MM.1S (cell line): ENCODE data around the gene GFRA1.

ENCODE experiments used
- EZH2 ChIP-seq: fragments of 300-600 bp; sonication (generic); optimal IDR thresholded peaks from 2 replicates; pipeline ENCODE3; 2017; ENCODE audit warnings: low read depth, mild to moderate bottlenecking, antibody characterized with exemption, low read length, mixed read lengths
- EZH2phosphoT487 ChIP-seq: fragments of 300-600 bp; sonication (generic); IDR thresholded peaks from 2 replicates; pipeline ENCODE4 v1.6.1; 2018; ENCODE audit warnings: antibody characterized with exemption, low read length
- TF ChIP-seq, protein P1 (sequence below): fragments of 300-600 bp; sonication (generic); IDR thresholded peaks from 2 replicates; pipeline ENCODE4 v1.5.1; 2016; ENCODE audit warnings: antibody characterized with exemption, low read length, mixed read lengths

- TF ChIP-seq, protein P1, sequence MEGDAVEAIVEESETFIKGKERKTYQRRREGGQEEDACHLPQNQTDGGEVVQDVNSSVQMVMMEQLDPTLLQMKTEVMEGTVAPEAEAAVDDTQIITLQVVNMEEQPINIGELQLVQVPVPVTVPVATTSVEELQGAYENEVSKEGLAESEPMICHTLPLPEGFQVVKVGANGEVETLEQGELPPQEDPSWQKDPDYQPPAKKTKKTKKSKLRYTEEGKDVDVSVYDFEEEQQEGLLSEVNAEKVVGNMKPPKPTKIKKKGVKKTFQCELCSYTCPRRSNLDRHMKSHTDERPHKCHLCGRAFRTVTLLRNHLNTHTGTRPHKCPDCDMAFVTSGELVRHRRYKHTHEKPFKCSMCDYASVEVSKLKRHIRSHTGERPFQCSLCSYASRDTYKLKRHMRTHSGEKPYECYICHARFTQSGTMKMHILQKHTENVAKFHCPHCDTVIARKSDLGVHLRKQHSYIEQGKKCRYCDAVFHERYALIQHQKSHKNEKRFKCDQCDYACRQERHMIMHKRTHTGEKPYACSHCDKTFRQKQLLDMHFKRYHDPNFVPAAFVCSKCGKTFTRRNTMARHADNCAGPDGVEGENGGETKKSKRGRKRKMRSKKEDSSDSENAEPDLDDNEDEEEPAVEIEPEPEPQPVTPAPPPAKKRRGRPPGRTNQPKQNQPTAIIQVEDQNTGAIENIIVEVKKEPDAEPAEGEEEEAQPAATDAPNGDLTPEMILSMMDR, result no peak
- TF ChIP-seq EZH2, result no peak
- TF ChIP-seq EZH2phosphoT487, result no peak
These were observed 151.1 kb downstream of the GFRA1 start for GRCh38 chr10:116121640-116122525.
